ENCODE results near the gene INPP4B. TPM values are rescaled to one million over a fixed set of nuclear protein-coding genes. Genes with fewer than 3 reads are reported as not detected.

Gene INPP4B
- total and polyA plus RNA-seq, 2 donors from 2014 or later, result 2.6 to 18.9 TPM

DNA sequence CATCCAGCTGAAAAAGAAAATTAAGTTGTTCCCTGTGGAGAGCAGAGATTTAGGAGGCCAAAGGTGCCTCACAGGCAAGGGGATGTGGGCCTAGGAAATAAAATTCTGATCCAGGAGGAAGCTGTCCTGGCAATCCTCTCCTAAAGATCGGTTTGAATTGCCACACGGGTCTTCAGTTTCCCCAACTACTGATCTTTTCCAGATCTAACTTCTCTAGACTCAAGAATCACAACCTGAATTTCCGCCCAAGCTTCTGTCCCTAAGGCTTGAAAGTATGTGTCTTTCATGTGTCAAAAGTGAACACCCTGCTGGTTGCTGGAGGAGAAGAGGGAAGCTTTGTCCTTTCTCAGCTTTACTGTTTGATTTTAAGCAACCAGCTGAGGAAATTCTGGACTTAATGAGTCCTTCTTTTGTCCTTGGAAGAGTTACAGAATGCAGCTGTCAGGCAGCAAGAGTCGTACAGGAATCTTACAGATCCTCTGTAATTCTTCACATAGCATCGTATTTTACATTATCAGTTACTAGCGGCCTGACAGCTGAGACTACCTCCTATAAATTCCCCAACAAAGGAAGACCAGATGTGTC is 93.8 kb downstream of the INPP4B start:
- Histone ChIP-seq H3K27me3 (ENCODE audit: control insufficient read depth, insufficient read depth, low read length) (no peaks in the 10 kb centered on the region), H3K4me1 (ENCODE audit: control insufficient read depth in 2 of 3, insufficient read depth in 2 of 3, low read depth in 1 of 3, low read length in 3 of 3) (no peaks in the 10 kb centered on the region), H3K36me3 (ENCODE audit: control insufficient read depth in 2 of 3, insufficient read depth in 3 of 3, low read length in 3 of 3) (no peaks in the 10 kb centered on the region), H3K4me3 (ENCODE audit: low read length in 3 of 3) (no peak overlapping the region), H3K27ac (ENCODE audit: low read depth in 2 of 2, low read length in 2 of 2) (no peak overlapping the region), H3K9ac (ENCODE audit: low read length in 3 of 3) (no peak overlapping the region), H3K9me3 (ENCODE audit: control insufficient read depth in 2 of 3, insufficient read depth in 1 of 3, low read length in 3 of 3) (no peaks in the 10 kb centered on the region)
- TF ChIP-seq, protein P1, sequence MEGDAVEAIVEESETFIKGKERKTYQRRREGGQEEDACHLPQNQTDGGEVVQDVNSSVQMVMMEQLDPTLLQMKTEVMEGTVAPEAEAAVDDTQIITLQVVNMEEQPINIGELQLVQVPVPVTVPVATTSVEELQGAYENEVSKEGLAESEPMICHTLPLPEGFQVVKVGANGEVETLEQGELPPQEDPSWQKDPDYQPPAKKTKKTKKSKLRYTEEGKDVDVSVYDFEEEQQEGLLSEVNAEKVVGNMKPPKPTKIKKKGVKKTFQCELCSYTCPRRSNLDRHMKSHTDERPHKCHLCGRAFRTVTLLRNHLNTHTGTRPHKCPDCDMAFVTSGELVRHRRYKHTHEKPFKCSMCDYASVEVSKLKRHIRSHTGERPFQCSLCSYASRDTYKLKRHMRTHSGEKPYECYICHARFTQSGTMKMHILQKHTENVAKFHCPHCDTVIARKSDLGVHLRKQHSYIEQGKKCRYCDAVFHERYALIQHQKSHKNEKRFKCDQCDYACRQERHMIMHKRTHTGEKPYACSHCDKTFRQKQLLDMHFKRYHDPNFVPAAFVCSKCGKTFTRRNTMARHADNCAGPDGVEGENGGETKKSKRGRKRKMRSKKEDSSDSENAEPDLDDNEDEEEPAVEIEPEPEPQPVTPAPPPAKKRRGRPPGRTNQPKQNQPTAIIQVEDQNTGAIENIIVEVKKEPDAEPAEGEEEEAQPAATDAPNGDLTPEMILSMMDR (IDR thresholded peaks at IDR 0.05; ENCODE audit: borderline replicate concordance, extremely low read depth, insufficient read depth), result no peak
- FAIRE-seq (no peak), DNase-seq (peak in 3 of 5 donors; percentile 14 to 63 (median 35))
- intact Hi-C loops (cut with DNase I), result no loop called here

DNA sequence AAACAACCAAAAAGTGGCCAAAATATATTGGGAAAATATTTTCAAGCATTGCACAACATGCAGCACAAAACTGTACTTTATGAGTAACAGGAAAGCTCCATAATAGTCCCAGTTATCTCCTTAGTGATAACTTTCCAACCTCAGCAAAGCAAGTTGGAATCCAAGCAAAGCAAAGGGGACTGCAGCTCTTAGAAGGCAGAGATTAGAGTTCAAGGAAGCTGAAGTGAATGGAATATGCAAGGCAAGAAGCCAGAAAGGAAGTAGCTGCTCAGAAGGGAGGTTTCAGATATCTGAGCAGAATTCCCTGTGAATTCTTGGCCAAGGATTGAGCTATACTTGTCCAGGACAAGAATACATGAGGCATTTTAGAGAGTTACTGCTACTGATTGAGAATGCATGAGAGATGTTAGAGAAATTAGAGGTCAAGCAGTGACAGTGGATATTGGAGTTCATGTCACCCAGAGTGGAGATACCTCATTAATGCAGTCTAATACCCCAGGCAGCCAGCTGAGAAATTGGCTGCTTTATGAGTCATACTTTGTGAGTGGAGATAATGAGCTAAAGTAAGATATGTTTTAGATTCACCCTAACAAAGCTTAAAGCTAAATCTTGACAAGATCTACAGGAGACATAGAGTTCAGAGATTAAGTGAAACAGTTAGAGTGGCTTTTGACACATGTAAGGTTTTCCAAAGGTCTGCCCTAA is 102.8 kb downstream of the INPP4B start:
- Histone ChIP-seq H3K4me1 (ENCODE audit: control insufficient read depth in 2 of 3, insufficient read depth in 2 of 3, low read depth in 1 of 3, low read length in 3 of 3) (no peaks in the 10 kb centered on the region), H3K4me3 (ENCODE audit: low read length in 3 of 3) (no peak overlapping the region), H3K27me3 (ENCODE audit: control insufficient read depth, insufficient read depth, low read length) (no peaks in the 10 kb centered on the region), H3K27ac (ENCODE audit: low read depth in 2 of 2, low read length in 2 of 2) (no peak overlapping the region), H3K36me3 (ENCODE audit: control insufficient read depth in 2 of 3, insufficient read depth in 3 of 3, low read length in 3 of 3) (no peaks in the 10 kb centered on the region), H3K9me3 (ENCODE audit: control insufficient read depth in 2 of 3, insufficient read depth in 1 of 3, low read length in 3 of 3) (no peaks in the 10 kb centered on the region), H3K9ac (ENCODE audit: low read length in 3 of 3) (no peak overlapping the region)
- no peak for DNase-seq
- TF ChIP-seq, protein P1 (IDR thresholded peaks at IDR 0.05; ENCODE audit: borderline replicate concordance, extremely low read depth, insufficient read depth), result no peak
- no peak for FAIRE-seq
- intact Hi-C loops (cut with DNase I), result no loop called here

DNA sequence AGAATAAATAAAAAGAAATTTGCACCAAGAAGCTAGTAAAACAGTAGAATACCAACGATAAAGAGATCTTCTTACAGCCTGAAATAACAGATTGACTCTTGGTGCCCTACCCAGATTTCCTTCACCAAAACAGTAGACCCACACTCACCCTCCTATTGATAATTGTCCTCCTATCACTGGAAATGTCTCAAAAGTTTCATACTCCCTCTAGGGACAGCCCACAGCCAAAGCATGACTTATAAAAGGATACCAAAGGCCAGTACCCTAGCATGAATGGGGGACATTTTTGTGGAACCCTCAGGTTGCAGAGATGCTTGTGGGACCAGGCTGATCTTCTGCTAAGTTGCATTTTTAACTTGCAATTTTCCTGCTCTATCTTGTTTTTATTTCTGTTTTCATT is 104.1 kb downstream of the INPP4B start:
- no peak overlapping the region for H3K4me3 ChIP-seq (ENCODE audit: low read length in 3 of 3)
- no peaks in the 10 kb centered on the region for H3K27me3 ChIP-seq (ENCODE audit: control insufficient read depth, insufficient read depth, low read length)
- H3K9me3 ChIP-seq (ENCODE audit: control insufficient read depth in 2 of 3, insufficient read depth in 1 of 3, low read length in 3 of 3), result no peaks in the 10 kb centered on the region
- no peaks in the 10 kb centered on the region for H3K36me3 ChIP-seq (ENCODE audit: control insufficient read depth in 2 of 3, insufficient read depth in 3 of 3, low read length in 3 of 3)
- no peak overlapping the region for H3K27ac ChIP-seq (ENCODE audit: low read depth in 2 of 2, low read length in 2 of 2)
- FAIRE-seq (no peak), DNase-seq (no peak)
- TF ChIP-seq, protein P1 (IDR thresholded peaks at IDR 0.05; ENCODE audit: borderline replicate concordance, extremely low read depth, insufficient read depth), result no peak
- H3K4me1 ChIP-seq (ENCODE audit: control insufficient read depth in 2 of 3, insufficient read depth in 2 of 3, low read depth in 1 of 3, low read length in 3 of 3), result no peaks in the 10 kb centered on the region
- no peak overlapping the region for H3K9ac ChIP-seq (ENCODE audit: low read length in 3 of 3)
- intact Hi-C loops (cut with DNase I), result no loop called here
